ENCODE results near the gene EHD4.

The EHD4 gene

GRCh38 chr15:41892621-41893421 is 79.5 kb downstream of the EHD4 start:
- H3K4me1 Mint-ChIP-seq (ENCODE audit: low read depth): peaks cover 44% of the 10 kb centered on the region
- peak overlapping the region; percentile 52 for H3K4me3 Mint-ChIP-seq
- peak; percentile 55 for DNase-seq
- H3K36me3 Mint-ChIP-seq (ENCODE audit: low read depth): peaks cover 7% of the 10 kb centered on the region
- peak overlapping the region; percentile 84 for H3K27ac Mint-ChIP-seq
- no peaks in the 10 kb centered on the region for H3K27me3 Mint-ChIP-seq
- no peaks in the 10 kb centered on the region for H3K9me3 Mint-ChIP-seq

- no peaks in the 10 kb centered on the region for H3K9me3 Mint-ChIP-seq
- peak overlapping the region; percentile 84 for H3K27ac Mint-ChIP-seq
- no peak for DNase-seq
- peaks cover 48% of the 10 kb centered on the region for H3K4me1 Mint-ChIP-seq (ENCODE audit: low read depth)
- H3K4me3 Mint-ChIP-seq: no peak overlapping the region
- H3K27me3 Mint-ChIP-seq: no peaks in the 10 kb centered on the region
- no peaks in the 10 kb centered on the region for H3K36me3 Mint-ChIP-seq (ENCODE audit: low read depth)
Observed at GRCh38 chr15:41891946-41892345, 80.4 kb downstream of the EHD4 start.

GRCh38 chr15:41891226-41891625 is 81.1 kb downstream of the EHD4 start:
- H3K4me3 Mint-ChIP-seq: no peak overlapping the region
- no peak for DNase-seq
- no peaks in the 10 kb centered on the region for H3K9me3 Mint-ChIP-seq
- H3K36me3 Mint-ChIP-seq (ENCODE audit: low read depth): no peaks in the 10 kb centered on the region
- H3K27ac Mint-ChIP-seq: no peak overlapping the region
- peaks cover 48% of the 10 kb centered on the region for H3K4me1 Mint-ChIP-seq (ENCODE audit: low read depth)
- H3K27me3 Mint-ChIP-seq: no peaks in the 10 kb centered on the region

- peaks cover 46% of the 10 kb centered on the region for H3K4me1 Mint-ChIP-seq (ENCODE audit: low read depth)
- DNase-seq: no peak
- H3K27me3 Mint-ChIP-seq: no peaks in the 10 kb centered on the region
- H3K4me3 Mint-ChIP-seq: no peak overlapping the region
- H3K9me3 Mint-ChIP-seq: no peaks in the 10 kb centered on the region
- H3K27ac Mint-ChIP-seq: no peak overlapping the region
- H3K36me3 Mint-ChIP-seq (ENCODE audit: low read depth): no peaks in the 10 kb centered on the region
Observed at GRCh38 chr15:41890050-41890690, 82.2 kb downstream of the EHD4 start.

- no peak for DNase-seq
- Mint-ChIP-seq H3K27me3 (no peaks in the 10 kb centered on the region), H3K9me3 (no peaks in the 10 kb centered on the region), H3K36me3 (ENCODE audit: low read depth) (no peaks in the 10 kb centered on the region), H3K27ac (peak overlapping the region; percentile 44), H3K4me3 (no peak overlapping the region), H3K4me1 (ENCODE audit: low read depth) (peaks cover 32% of the 10 kb centered on the region)
Observed at GRCh38 chr15:41888662-41889253, 83.6 kb downstream of the EHD4 start.

- DNase-seq: no peak
- H3K36me3 Mint-ChIP-seq (ENCODE audit: low read depth): no peaks in the 10 kb centered on the region
- no peaks in the 10 kb centered on the region for H3K9me3 Mint-ChIP-seq
- H3K4me1 Mint-ChIP-seq (ENCODE audit: low read depth): peaks cover 23% of the 10 kb centered on the region
- no peak overlapping the region for H3K27ac Mint-ChIP-seq
- no peak overlapping the region for H3K4me3 Mint-ChIP-seq
- H3K27me3 Mint-ChIP-seq: peaks cover under 1% of the 10 kb centered on the region
Observed at GRCh38 chr15:41887893-41888292, 84.5 kb downstream of the EHD4 start.

- Mint-ChIP-seq H3K27me3 (peaks cover 6% of the 10 kb centered on the region), H3K36me3 (ENCODE audit: low read depth) (no peaks in the 10 kb centered on the region), H3K9me3 (no peaks in the 10 kb centered on the region), H3K4me3 (no peak overlapping the region), H3K4me1 (ENCODE audit: low read depth) (peaks cover 19% of the 10 kb centered on the region), H3K27ac (no peak overlapping the region)
- no peak for DNase-seq
Observed at GRCh38 chr15:41887161-41887560, 85.2 kb downstream of the EHD4 start.

- no peak overlapping the region for H3K4me3 Mint-ChIP-seq
- H3K9me3 Mint-ChIP-seq: no peaks in the 10 kb centered on the region
- peaks cover 6% of the 10 kb centered on the region for H3K27me3 Mint-ChIP-seq
- no peak for DNase-seq
- H3K4me1 Mint-ChIP-seq (ENCODE audit: low read depth): peaks cover 19% of the 10 kb centered on the region
- H3K36me3 Mint-ChIP-seq (ENCODE audit: low read depth): no peaks in the 10 kb centered on the region
- H3K27ac Mint-ChIP-seq: no peak overlapping the region
Observed at GRCh38 chr15:41886741-41887140, 85.6 kb downstream of the EHD4 start.

GRCh38 chr15:41885841-41886240 is 86.5 kb downstream of the EHD4 start:
- H3K4me1 Mint-ChIP-seq (ENCODE audit: low read depth): peaks cover 25% of the 10 kb centered on the region
- no peaks in the 10 kb centered on the region for H3K9me3 Mint-ChIP-seq
- H3K36me3 Mint-ChIP-seq (ENCODE audit: low read depth): no peaks in the 10 kb centered on the region
- no peak overlapping the region for H3K27ac Mint-ChIP-seq
- no peak overlapping the region for H3K4me3 Mint-ChIP-seq
- peaks cover 14% of the 10 kb centered on the region for H3K27me3 Mint-ChIP-seq
- no peak for DNase-seq

- Mint-ChIP-seq H3K4me1 (ENCODE audit: low read depth) (peaks cover 25% of the 10 kb centered on the region), H3K9me3 (no peaks in the 10 kb centered on the region), H3K4me3 (no peak overlapping the region), H3K27me3 (peaks cover 16% of the 10 kb centered on the region), H3K36me3 (ENCODE audit: low read depth) (no peaks in the 10 kb centered on the region), H3K27ac (no peak overlapping the region)
- no peak for DNase-seq
Observed at GRCh38 chr15:41885321-41885720, 87.0 kb downstream of the EHD4 start.

GRCh38 chr15:41884458-41884857 is 87.9 kb downstream of the EHD4 start:
- Mint-ChIP-seq H3K4me1 (ENCODE audit: low read depth) (peaks cover 25% of the 10 kb centered on the region), H3K27me3 (peaks cover 16% of the 10 kb centered on the region), H3K36me3 (ENCODE audit: low read depth) (no peaks in the 10 kb centered on the region), H3K27ac (no peak overlapping the region), H3K4me3 (no peak overlapping the region), H3K9me3 (no peaks in the 10 kb centered on the region)
- no peak for DNase-seq

GRCh38 chr15:41883484-41883825 is 88.9 kb downstream of the EHD4 start:
- Mint-ChIP-seq H3K27ac (no peak overlapping the region), H3K27me3 (peaks cover 16% of the 10 kb centered on the region), H3K9me3 (no peaks in the 10 kb centered on the region), H3K4me3 (no peak overlapping the region), H3K36me3 (ENCODE audit: low read depth) (no peaks in the 10 kb centered on the region), H3K4me1 (ENCODE audit: low read depth) (peaks cover 20% of the 10 kb centered on the region)
- no peak for DNase-seq

- peaks cover 15% of the 10 kb centered on the region for H3K4me1 Mint-ChIP-seq (ENCODE audit: low read depth)
- DNase-seq: no peak
- peaks cover 16% of the 10 kb centered on the region for H3K27me3 Mint-ChIP-seq
- no peaks in the 10 kb centered on the region for H3K36me3 Mint-ChIP-seq (ENCODE audit: low read depth)
- H3K27ac Mint-ChIP-seq: no peak overlapping the region
- no peaks in the 10 kb centered on the region for H3K9me3 Mint-ChIP-seq
- H3K4me3 Mint-ChIP-seq: no peak overlapping the region
Observed at GRCh38 chr15:41882689-41883483, 89.5 kb downstream of the EHD4 start.

GRCh38 chr15:41881920-41882688 is 90.3 kb downstream of the EHD4 start:
- H3K27ac Mint-ChIP-seq: no peak overlapping the region
- no peak overlapping the region for H3K4me3 Mint-ChIP-seq
- no peak for DNase-seq
- H3K4me1 Mint-ChIP-seq (ENCODE audit: low read depth): peaks cover 10% of the 10 kb centered on the region
- H3K27me3 Mint-ChIP-seq: peaks cover 16% of the 10 kb centered on the region
- H3K36me3 Mint-ChIP-seq (ENCODE audit: low read depth): no peaks in the 10 kb centered on the region
- H3K9me3 Mint-ChIP-seq: no peaks in the 10 kb centered on the region

All from activated T-cell treated with anti-CD3 and anti-CD28 coated beads, Interleukin-2, amount 50 U/mL, for 24 hours (primary cell).